Measurements from ENCODE around the gene AKAIN1.

AKAIN1 gene

DNA sequence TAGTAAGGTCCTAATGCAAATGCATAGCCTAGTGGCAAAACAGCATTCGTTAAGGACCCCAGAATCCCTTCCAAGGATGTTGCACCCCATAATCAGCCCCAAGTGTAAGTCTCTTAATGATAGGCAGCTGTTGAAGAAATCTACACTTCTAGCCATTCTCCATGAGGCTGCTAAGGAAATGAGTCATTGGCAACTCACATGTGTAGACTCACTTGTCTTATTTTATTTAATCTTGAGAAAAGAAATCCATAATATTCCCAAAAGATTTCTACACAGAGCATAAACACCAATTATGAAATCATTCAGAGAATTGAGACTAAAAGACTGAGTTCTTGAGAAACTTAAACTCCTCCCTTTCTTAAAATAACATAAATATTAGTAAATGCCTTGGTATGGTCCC, 52.4 kb downstream of the AKAIN1 start:
- Histone ChIP-seq H3K27ac (ENCODE audit: low read depth, low read length) (no peak overlapping the region), H3K27me3 (ENCODE audit: low read length) (no peaks in the 10 kb centered on the region), H3K79me2 (ENCODE audit: insufficient read depth, low read length) (no peaks in the 10 kb centered on the region), H3K9ac (ENCODE audit: low read length) (no peak overlapping the region), H3K4me3 (ENCODE audit: insufficient read depth, low read length, poor library complexity, severe bottlenecking) (no peak overlapping the region), H4K20me1 (ENCODE audit: low read depth, low read length) (no peaks in the 10 kb centered on the region), H2AFZ (ENCODE audit: low read depth, low read length, severe bottlenecking) (no peak overlapping the region), H3F3A (ENCODE audit: insufficient read depth) (no peaks in the 10 kb centered on the region), H3K9me3 (ENCODE audit: insufficient read depth, low read length) (no peaks in the 10 kb centered on the region), H3K9me2 (replicated peaks; ENCODE audit: insufficient read depth, low read length) (no peaks in the 10 kb centered on the region), H3K4me2 (ENCODE audit: low read depth, low read length, poor library complexity, severe bottlenecking) (no peak overlapping the region), H3K36me3 (ENCODE audit: low read length) (no peaks in the 10 kb centered on the region)
- TF ChIP-seq, protein P1, sequence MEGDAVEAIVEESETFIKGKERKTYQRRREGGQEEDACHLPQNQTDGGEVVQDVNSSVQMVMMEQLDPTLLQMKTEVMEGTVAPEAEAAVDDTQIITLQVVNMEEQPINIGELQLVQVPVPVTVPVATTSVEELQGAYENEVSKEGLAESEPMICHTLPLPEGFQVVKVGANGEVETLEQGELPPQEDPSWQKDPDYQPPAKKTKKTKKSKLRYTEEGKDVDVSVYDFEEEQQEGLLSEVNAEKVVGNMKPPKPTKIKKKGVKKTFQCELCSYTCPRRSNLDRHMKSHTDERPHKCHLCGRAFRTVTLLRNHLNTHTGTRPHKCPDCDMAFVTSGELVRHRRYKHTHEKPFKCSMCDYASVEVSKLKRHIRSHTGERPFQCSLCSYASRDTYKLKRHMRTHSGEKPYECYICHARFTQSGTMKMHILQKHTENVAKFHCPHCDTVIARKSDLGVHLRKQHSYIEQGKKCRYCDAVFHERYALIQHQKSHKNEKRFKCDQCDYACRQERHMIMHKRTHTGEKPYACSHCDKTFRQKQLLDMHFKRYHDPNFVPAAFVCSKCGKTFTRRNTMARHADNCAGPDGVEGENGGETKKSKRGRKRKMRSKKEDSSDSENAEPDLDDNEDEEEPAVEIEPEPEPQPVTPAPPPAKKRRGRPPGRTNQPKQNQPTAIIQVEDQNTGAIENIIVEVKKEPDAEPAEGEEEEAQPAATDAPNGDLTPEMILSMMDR (IDR thresholded peaks at IDR 0.05; ENCODE audit: insufficient read depth, low read length, poor library complexity, severe bottlenecking): no peak
- TF ChIP-seq EZH2phosphoT487 (conservative IDR thresholded peaks at IDR 0.05; ENCODE audit: low read length): no peak

- H4K20me1 ChIP-seq (ENCODE audit: low read depth, low read length): no peaks in the 10 kb centered on the region
- H3K4me2 ChIP-seq (ENCODE audit: low read depth, low read length, poor library complexity, severe bottlenecking): no peak overlapping the region
- no peak overlapping the region for H3K9ac ChIP-seq (ENCODE audit: low read length)
- no peaks in the 10 kb centered on the region for H3K27me3 ChIP-seq (ENCODE audit: low read length)
- no peak overlapping the region for H3K27ac ChIP-seq (ENCODE audit: low read depth, low read length)
- H3K36me3 ChIP-seq (ENCODE audit: low read length): no peaks in the 10 kb centered on the region
- no peaks in the 10 kb centered on the region for H3F3A ChIP-seq (ENCODE audit: insufficient read depth)
- H3K9me2 ChIP-seq (replicated peaks; ENCODE audit: insufficient read depth, low read length): no peaks in the 10 kb centered on the region
- H2AFZ ChIP-seq (ENCODE audit: low read depth, low read length, severe bottlenecking): no peak overlapping the region
- no peaks in the 10 kb centered on the region for H3K79me2 ChIP-seq (ENCODE audit: insufficient read depth, low read length)
- H3K9me3 ChIP-seq (ENCODE audit: insufficient read depth, low read length): no peaks in the 10 kb centered on the region
- TF ChIP-seq EZH2phosphoT487 (conservative IDR thresholded peaks at IDR 0.05; ENCODE audit: low read length): no peak
- TF ChIP-seq, protein P1 (IDR thresholded peaks at IDR 0.05; ENCODE audit: insufficient read depth, low read length, poor library complexity, severe bottlenecking): no peak
- H3K4me3 ChIP-seq (ENCODE audit: insufficient read depth, low read length, poor library complexity, severe bottlenecking): no peak overlapping the region
These were observed 54.2 kb downstream of the AKAIN1 start for GRCh38 chr18:5142859-5143258.

DNA sequence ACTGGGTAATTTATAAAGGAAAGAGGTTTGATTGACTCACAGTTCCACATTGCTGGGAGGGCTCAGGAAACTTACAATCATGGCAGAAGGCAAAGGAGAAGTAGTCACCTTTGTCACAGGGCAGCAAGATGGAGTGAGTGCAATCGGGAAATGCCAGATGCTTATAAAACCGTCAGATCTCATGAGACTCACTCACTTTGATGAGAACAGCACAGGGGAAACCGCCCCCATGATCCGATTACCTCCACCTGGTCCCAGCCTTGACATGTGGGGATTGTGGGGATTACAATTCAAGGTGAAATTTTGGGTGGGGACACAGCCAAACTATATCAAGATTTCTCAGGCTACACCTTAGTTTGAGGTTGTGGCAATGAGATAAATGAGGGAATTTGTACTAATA, 54.9 kb downstream of the AKAIN1 start:
- H3K79me2 ChIP-seq (ENCODE audit: insufficient read depth, low read length): no peaks in the 10 kb centered on the region
- no peaks in the 10 kb centered on the region for H3K9me3 ChIP-seq (ENCODE audit: insufficient read depth, low read length)
- H3K27me3 ChIP-seq (ENCODE audit: low read length): no peaks in the 10 kb centered on the region
- H2AFZ ChIP-seq (ENCODE audit: low read depth, low read length, severe bottlenecking): no peak overlapping the region
- H3K4me3 ChIP-seq (ENCODE audit: insufficient read depth, low read length, poor library complexity, severe bottlenecking): no peak overlapping the region
- no peak overlapping the region for H3K27ac ChIP-seq (ENCODE audit: low read depth, low read length)
- H3K4me2 ChIP-seq (ENCODE audit: low read depth, low read length, poor library complexity, severe bottlenecking): no peak overlapping the region
- H3K9ac ChIP-seq (ENCODE audit: low read length): no peak overlapping the region
- no peaks in the 10 kb centered on the region for H3K36me3 ChIP-seq (ENCODE audit: low read length)
- no peaks in the 10 kb centered on the region for H4K20me1 ChIP-seq (ENCODE audit: low read depth, low read length)
- H3K9me2 ChIP-seq (replicated peaks; ENCODE audit: insufficient read depth, low read length): no peaks in the 10 kb centered on the region
- H3F3A ChIP-seq (ENCODE audit: insufficient read depth): no peaks in the 10 kb centered on the region
- TF ChIP-seq EZH2phosphoT487 (conservative IDR thresholded peaks at IDR 0.05; ENCODE audit: low read length): no peak
- TF ChIP-seq, protein P1 (IDR thresholded peaks at IDR 0.05; ENCODE audit: insufficient read depth, low read length, poor library complexity, severe bottlenecking): no peak

All from SU-DHL-6 (cell line).